ENCODE data around the gene HIVEP3. TPM values are rescaled to one million over a fixed set of nuclear protein-coding genes. Genes with fewer than 3 reads are reported as not detected.

HIVEP3 gene
- polyA plus RNA-seq, 1 donor (not counting 4 experiments of a cell fraction or from before 2014, with no cell fraction given), result 1.1 TPM

DNA sequence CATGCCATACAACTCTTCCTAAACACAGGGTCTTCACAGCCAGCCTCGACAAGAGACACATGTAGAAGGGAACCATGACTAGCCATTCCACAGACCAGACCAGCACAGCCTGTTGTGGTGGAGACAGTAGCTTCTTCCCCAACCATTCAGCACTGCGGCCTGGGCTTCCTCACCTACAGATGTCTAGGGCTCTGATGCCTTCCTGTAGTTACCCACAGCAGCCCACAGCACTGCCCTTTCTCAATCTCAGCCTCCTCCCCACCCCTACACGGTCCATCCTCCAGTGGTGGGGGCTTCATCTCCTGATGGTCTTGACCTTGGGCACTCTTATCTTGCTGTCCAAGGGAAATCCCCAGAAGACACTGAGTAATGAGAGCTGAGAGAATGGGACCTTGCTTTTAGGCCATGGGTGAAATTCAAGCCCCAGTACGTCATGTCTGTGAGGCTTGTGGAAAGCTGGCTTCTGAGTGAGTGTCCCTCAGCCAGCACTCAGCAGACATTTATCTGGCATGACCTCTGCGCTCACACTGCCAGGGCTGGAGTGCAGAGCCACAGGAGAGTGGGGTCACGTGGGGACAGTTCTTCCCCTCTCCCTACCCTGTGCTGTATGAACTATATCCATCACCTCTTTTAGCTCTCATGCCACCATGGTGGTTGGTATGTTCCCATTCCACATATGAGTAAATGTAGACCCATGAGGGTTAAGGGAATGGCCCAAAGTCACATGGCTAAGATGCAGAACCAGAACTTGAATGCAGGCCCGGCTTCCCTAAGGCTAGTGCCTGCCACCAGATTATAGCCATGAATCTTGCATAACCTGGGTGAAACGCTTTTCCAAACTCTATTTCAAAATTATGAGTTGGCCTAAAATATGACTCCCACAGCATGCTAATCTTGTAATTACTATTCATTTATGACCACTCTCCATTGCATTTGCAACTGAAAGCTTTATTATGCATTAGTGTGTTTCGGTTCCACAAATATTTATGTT is 104.7 kb downstream of the HIVEP3 start:
- no peaks in the 10 kb centered on the region for H3K9me3 ChIP-seq (ENCODE audit: control insufficient read depth, low read depth, low read length)
- H3K4me2 ChIP-seq (ENCODE audit: control insufficient read depth, extremely low read depth, insufficient read depth, low read depth, low read length), result no peak overlapping the region
- H3K4me1 ChIP-seq (ENCODE audit: control insufficient read depth, extremely low read depth, insufficient read depth, low read length), result peaks cover 8% of the 10 kb centered on the region
- no peaks in the 10 kb centered on the region for H3K36me3 ChIP-seq (ENCODE audit: control insufficient read depth in 2 of 2, extremely low read depth in 1 of 2, insufficient read depth in 2 of 2, low read length in 2 of 2)
- H3K4me3 ChIP-seq (ENCODE audit: control insufficient read depth in 2 of 3, extremely low read depth in 1 of 3, insufficient read depth in 2 of 3, low read depth in 1 of 3, low read length in 3 of 3), result no peak overlapping the region
- H3K27ac ChIP-seq (ENCODE audit: control insufficient read depth, insufficient read depth, low read length), result no peak overlapping the region
- no peak overlapping the region for H2AFZ ChIP-seq (ENCODE audit: control insufficient read depth, low read length)
- dilution Hi-C loops (cut with MboI; ENCODE audit: extremely low pct_ligation_motif_present, low sequenced_read_pairs), result no loop called here
- H3K79me2 ChIP-seq (ENCODE audit: control insufficient read depth, insufficient read depth, low read length), result no peaks in the 10 kb centered on the region
- H3K9me1 ChIP-seq (ENCODE audit: control insufficient read depth, extremely low read depth, insufficient read depth, low read length), result peaks cover 3% of the 10 kb centered on the region
- FAIRE-seq (no peak), DNase-seq (ENCODE audit: low read depth, low spot score) (no peak)
- no peak for TF ChIP-seq EZH2 (IDR thresholded peaks at IDR 0.05; ENCODE audit: low read length)
- TF ChIP-seq, protein P1, sequence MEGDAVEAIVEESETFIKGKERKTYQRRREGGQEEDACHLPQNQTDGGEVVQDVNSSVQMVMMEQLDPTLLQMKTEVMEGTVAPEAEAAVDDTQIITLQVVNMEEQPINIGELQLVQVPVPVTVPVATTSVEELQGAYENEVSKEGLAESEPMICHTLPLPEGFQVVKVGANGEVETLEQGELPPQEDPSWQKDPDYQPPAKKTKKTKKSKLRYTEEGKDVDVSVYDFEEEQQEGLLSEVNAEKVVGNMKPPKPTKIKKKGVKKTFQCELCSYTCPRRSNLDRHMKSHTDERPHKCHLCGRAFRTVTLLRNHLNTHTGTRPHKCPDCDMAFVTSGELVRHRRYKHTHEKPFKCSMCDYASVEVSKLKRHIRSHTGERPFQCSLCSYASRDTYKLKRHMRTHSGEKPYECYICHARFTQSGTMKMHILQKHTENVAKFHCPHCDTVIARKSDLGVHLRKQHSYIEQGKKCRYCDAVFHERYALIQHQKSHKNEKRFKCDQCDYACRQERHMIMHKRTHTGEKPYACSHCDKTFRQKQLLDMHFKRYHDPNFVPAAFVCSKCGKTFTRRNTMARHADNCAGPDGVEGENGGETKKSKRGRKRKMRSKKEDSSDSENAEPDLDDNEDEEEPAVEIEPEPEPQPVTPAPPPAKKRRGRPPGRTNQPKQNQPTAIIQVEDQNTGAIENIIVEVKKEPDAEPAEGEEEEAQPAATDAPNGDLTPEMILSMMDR (optimal IDR thresholded peaks at IDR 0.05 in 1 of 3, IDR thresholded peaks at IDR 0.05 in 1 of 3, conservative IDR thresholded peaks at IDR 0.05 in 1 of 3; ENCODE audit: extremely low read depth in 1 of 3, insufficient read depth in 2 of 3, low read length in 3 of 3), result no peak
- H4K20me1 ChIP-seq (ENCODE audit: control insufficient read depth, extremely low read depth, insufficient read depth, low read length), result no peaks in the 10 kb centered on the region
- no peaks in the 10 kb centered on the region for H3K27me3 ChIP-seq (ENCODE audit: control insufficient read depth, extremely low read depth, insufficient read depth, low read length)
- no peak overlapping the region for H3K9ac ChIP-seq (ENCODE audit: control insufficient read depth, extremely low read depth, insufficient read depth, low read length)

DNA sequence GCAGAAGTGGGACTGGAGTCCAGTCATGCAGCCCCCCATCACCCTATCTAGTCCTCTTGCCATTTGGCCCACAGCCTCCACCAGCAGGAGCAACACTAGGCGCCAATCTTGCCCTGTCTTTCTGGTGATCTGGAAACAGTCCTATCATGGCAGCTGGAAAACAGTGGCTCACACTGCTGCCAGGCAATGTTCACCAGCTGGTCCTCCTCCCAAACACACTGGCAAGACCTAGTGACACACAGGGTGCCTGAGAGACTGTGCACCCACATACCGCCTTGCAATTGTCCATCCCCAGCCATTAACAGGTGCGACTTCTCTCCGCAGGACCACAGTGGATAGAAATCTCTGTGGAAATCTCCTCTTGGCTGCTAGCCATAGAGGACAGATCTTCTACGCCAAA is 105.5 kb downstream of the HIVEP3 start:
- Histone ChIP-seq H4K20me1 (ENCODE audit: control insufficient read depth, extremely low read depth, insufficient read depth, low read length) (no peaks in the 10 kb centered on the region), H3K9me1 (ENCODE audit: control insufficient read depth, extremely low read depth, insufficient read depth, low read length) (peaks cover 3% of the 10 kb centered on the region), H3K27ac (ENCODE audit: control insufficient read depth, insufficient read depth, low read length) (no peak overlapping the region), H3K4me3 (ENCODE audit: control insufficient read depth in 2 of 3, extremely low read depth in 1 of 3, insufficient read depth in 2 of 3, low read depth in 1 of 3, low read length in 3 of 3) (no peak overlapping the region), H3K9ac (ENCODE audit: control insufficient read depth, extremely low read depth, insufficient read depth, low read length) (no peak overlapping the region), H2AFZ (ENCODE audit: control insufficient read depth, low read length) (no peak overlapping the region), H3K79me2 (ENCODE audit: control insufficient read depth, insufficient read depth, low read length) (no peaks in the 10 kb centered on the region), H3K4me2 (ENCODE audit: control insufficient read depth, extremely low read depth, insufficient read depth, low read depth, low read length) (no peak overlapping the region), H3K9me3 (ENCODE audit: control insufficient read depth, low read depth, low read length) (no peaks in the 10 kb centered on the region), H3K27me3 (ENCODE audit: control insufficient read depth, extremely low read depth, insufficient read depth, low read length) (no peaks in the 10 kb centered on the region), H3K4me1 (ENCODE audit: control insufficient read depth, extremely low read depth, insufficient read depth, low read length) (peaks cover 8% of the 10 kb centered on the region), H3K36me3 (ENCODE audit: control insufficient read depth in 2 of 2, extremely low read depth in 1 of 2, insufficient read depth in 2 of 2, low read length in 2 of 2) (no peaks in the 10 kb centered on the region)
- dilution Hi-C loops (cut with MboI; ENCODE audit: extremely low pct_ligation_motif_present, low sequenced_read_pairs), result no loop called here
- DNase-seq (ENCODE audit: low read depth, low spot score), result no peak
- no peak for FAIRE-seq
- no peak for TF ChIP-seq EZH2 (IDR thresholded peaks at IDR 0.05; ENCODE audit: low read length)
- TF ChIP-seq, protein P1 (optimal IDR thresholded peaks at IDR 0.05 in 1 of 3, IDR thresholded peaks at IDR 0.05 in 1 of 3, conservative IDR thresholded peaks at IDR 0.05 in 1 of 3; ENCODE audit: extremely low read depth in 1 of 3, insufficient read depth in 2 of 3, low read length in 3 of 3), result no peak

Measured in keratinocyte (primary cell).